ENCODE measurements around the gene HSPH1.
"Not testable (repeated sequence)": the region's sequence is repeated elsewhere in the genome, so short reads cannot be mapped to it uniquely, and the experiment has no call there.

Gene HSPH1

GRCh38 chr13:31122544-31123260 is 39.0 kb downstream of the HSPH1 start:
- no peak for DNase-seq

GRCh38 chr13:31122143-31122542 is 39.6 kb downstream of the HSPH1 start:
- DNase-seq, result no peak

- DNase-seq, result no peak
These were observed 40.1 kb downstream of the HSPH1 start for GRCh38 chr13:31121379-31122140.

GRCh38 chr13:31119966-31120700 is 41.6 kb downstream of the HSPH1 start:
- no peak for DNase-seq

DNA sequence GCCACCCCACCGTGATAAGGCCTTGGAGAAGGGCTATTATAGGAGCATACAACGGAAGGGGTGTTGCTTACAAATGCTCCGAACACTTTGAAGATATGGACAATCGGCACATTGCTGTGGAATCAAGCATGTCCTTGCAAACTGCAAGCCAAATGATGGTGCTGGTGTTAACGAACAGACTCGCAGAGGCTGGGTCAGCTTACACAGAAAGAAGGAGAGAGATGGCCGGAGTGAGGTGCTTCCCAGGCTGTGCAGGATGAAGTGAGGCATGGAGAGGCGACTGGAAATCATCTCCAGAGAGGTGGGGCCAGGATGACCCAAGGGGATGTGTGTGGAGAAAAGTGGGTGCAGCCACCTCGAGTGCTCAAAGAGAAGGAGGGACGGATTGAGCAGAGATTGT is 42.2 kb downstream of the HSPH1 start:
- no peak for DNase-seq

GRCh38 chr13:31116224-31116623 is 45.5 kb downstream of the HSPH1 start:
- DNase-seq, result no peak

DNA sequence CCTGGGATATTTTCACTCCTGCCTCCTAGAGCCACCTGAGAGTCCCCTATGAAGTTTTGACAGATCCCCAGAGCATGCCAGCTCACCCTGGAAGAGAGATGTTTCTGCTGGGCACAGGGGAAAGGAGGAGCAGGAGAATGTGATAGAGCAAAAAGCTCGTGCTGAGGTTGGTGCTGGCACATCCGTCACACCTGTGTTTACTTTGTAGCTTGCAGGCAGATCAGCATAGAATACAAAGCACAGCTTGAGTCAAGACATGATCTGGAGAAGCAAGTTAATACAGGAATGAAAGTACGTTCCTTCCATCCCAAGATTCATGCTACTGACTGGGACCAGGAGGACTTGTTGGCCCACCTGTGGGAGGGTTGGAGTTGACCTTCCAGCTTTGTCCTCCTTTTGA is 46.1 kb downstream of the HSPH1 start:
- no peak for DNase-seq

GRCh38 chr13:31114641-31115040 is 47.1 kb downstream of the HSPH1 start:
- no peak for DNase-seq

- no peak for DNase-seq
These were observed 50.6 kb downstream of the HSPH1 start for GRCh38 chr13:31111136-31111535.

GRCh38 chr13:31110617-31111016 is 51.1 kb downstream of the HSPH1 start:
- DNase-seq, result no peak

- DNase-seq, result no peak
These were observed 51.5 kb downstream of the HSPH1 start for GRCh38 chr13:31110169-31110568.

DNA sequence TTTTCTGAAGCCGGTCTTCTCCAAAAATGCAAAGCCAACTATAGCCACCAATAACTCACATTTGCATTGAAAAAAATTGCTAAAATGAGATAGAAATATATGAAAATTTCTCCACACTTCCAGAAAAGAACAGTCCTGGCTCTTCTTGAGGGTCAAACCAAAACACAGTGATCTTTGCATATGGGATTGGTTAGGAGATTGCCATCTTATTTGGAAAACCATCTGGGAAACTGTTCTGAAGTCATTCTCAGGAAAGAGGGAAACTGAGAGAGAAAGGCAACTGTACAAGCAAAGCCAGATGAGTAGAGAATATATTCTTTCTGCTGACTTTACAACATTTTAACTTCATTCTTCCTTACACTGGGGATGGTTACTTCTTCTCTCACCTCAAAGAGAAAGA is 54.6 kb downstream of the HSPH1 start:
- DNase-seq, result no peak

GRCh38 chr13:31105856-31106255 is 55.8 kb downstream of the HSPH1 start:
- DNase-seq, result no peak

- no peak for DNase-seq
These were observed 56.5 kb downstream of the HSPH1 start for GRCh38 chr13:31105020-31105795.

- no peak for DNase-seq
These were observed 58.8 kb downstream of the HSPH1 start for GRCh38 chr13:31102905-31103304.

GRCh38 chr13:31101472-31102170 is 60.1 kb downstream of the HSPH1 start:
- DNase-seq, result peak; percentile 26

DNA sequence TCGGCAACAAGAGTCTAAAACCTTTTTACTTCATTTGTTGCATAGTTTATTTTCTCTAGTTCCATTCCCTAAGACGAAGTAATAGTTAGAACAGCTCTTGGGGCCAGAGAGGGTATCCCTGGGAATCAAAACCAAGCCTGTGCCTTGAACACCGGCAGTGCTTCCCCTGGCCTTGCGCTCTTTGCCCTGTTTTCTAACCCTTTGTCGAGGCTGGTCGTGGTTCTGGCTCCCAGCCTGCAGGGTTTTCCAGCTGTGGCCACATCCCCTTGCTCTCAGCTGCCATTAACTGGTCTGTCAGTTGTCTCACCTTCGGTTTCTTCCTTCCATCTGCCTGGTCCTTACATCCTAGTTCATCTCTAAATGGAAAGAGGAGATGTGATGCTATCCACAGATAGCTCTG is 61.0 kb downstream of the HSPH1 start:
- DNase-seq, result no peak

GRCh38 chr13:31097911-31098434 is 63.7 kb downstream of the HSPH1 start:
- DNase-seq, result not testable (repeated sequence)

DNA sequence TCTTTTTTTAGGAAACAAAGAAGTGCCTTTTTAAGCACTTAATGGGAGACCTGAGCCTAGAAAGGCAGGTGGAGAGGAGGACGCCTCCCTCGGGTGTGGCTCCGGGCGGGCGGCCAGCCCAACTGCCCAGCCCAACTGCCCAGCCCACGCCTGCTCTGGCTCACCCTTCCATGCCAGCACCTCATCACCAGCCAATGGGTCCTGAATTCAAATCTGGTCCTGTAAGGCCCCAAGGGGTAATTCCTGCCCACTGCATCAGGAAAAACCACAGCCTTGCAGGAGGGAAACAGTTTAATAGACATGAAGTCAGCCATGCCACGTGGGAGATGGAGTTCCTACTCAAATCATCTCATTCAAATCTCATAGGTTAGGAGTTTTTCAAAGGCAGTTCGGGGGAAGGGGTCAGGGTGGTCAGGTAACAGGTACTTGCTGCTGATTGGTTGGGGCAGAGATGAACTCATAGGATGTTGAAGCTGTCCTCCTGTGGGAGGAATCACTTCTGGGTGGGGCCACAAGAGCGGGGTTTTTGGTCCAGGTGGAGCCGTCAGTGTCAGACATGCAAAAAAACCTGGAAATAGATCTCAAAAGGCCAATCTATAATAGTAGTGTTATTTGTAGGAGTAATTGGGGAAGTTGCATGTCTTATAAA is 64.9 kb downstream of the HSPH1 start:
- DNase-seq, result no peak

DNA sequence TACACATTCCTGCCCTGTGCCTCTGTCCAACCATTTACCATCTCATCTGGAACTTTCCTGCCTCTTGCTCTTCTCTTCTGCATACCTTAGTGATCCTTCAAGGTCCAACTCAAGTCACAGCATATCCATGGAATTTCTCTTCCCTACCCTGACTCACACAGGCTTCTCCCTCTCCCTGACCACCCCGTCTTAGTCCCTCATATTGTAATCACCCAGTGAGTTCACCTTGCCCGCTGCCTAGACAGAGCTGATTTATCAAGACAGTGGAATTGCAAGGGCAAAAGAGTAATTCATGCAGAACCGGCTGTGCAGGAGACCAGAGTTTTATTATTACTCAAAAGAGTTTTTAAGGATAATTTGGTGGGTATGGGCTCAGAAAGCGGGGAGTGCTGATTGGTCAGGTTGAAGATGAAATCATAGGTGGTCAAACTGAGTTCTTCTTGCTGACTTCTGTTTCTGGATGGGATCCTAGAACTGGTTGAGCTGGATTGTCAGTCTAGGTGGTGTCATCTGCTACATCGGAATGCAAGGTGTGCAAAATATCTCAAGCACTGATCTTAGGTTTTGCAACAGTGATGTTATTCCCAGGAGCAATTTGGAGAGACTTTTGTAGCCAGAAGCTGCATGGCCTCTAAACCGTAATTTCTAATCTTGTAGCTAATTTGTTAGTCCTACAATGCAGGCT is 67.2 kb downstream of the HSPH1 start:
- no peak for DNase-seq

Data from femur (tissue), 1 donor.